NCI-H2081 (cell line): ENCODE data around the gene OR52E8.

ENCODE experiments used
- DNase-seq, 2 experiments: peaks; one replicate each; lab custom pipeline; 2025; lab: John Stamatoyannopoulos, UW

The OR52E8 gene

DNA sequence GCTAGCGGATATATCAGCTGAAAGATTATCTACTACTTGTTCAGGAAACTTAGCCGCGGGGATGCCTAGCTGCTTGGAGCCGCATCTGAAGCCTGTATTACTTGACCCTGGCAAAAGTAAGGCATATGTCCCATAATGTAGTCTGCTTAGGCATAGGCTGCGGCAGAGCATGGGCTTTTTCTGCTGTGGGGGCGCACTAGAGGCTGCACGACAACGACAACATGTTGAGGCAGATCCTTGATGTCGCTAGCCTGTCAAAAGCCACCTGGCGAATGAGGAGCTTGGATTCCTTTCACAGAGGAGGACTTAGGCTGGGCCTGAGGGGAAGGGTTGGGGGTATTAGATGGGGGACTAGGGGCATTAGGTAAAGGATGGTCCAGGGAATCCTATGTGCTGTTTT, 49.9 kb downstream of the OR52E8 start:
- DNase-seq = no peak
